ENCODE measurements around the gene CHAMP1.

CHAMP1 gene

DNA sequence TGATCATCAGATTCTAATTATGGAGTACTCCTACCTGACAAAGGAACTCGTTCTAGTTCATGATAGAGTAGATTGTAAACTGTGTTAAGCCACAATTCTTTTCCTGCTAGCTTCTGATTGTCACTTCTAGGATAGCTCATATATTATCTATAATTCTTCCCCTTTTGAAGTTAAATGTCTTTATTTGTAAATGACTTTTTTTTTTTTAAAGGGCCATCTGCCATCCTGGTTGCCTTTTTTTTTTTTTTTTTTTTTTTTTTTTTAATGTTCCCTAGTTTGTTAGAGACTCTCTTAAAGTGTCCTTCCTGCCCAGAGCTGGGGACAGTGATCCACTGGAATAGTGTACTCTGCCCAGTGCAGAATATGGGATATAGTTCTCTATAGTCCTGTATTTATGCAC, 4.3 kb downstream of the CHAMP1 start:
- no peak for DNase-seq (ENCODE audit: low read depth)
- no peak overlapping the region for H3K4me3 ChIP-seq (ENCODE audit: control insufficient read depth, low read depth, low read length)
- TF ChIP-seq, protein P1, sequence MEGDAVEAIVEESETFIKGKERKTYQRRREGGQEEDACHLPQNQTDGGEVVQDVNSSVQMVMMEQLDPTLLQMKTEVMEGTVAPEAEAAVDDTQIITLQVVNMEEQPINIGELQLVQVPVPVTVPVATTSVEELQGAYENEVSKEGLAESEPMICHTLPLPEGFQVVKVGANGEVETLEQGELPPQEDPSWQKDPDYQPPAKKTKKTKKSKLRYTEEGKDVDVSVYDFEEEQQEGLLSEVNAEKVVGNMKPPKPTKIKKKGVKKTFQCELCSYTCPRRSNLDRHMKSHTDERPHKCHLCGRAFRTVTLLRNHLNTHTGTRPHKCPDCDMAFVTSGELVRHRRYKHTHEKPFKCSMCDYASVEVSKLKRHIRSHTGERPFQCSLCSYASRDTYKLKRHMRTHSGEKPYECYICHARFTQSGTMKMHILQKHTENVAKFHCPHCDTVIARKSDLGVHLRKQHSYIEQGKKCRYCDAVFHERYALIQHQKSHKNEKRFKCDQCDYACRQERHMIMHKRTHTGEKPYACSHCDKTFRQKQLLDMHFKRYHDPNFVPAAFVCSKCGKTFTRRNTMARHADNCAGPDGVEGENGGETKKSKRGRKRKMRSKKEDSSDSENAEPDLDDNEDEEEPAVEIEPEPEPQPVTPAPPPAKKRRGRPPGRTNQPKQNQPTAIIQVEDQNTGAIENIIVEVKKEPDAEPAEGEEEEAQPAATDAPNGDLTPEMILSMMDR (IDR thresholded peaks at IDR 0.05; ENCODE audit: control insufficient read depth, insufficient read depth, low read depth, low read length, missing control alignments): no peak

DNA sequence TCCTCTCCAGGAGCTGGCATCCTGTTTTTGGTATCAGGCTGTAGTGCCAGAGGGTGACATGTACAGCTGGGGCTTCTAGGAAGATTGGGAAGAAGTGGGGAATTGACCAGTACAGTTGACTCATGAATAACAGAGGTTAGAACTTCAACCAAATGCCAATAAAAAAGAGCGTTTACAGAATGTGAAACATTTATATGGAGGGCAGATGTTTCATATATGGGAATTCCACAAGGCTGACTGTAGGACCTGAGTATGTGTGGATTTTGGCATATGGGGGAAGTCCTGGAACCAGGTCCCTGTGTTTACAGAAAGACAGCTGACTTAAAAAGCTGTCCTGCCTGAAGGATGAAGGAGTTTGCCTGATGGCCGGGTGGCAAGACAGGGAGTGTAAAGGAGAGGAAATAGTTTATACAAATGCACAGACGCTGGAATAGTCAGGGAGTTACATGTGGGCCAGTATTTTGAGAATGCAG, 5.2 kb downstream of the CHAMP1 start:
- no peak overlapping the region for H3K4me3 ChIP-seq (ENCODE audit: control insufficient read depth, low read depth, low read length)
- DNase-seq (ENCODE audit: low read depth): peak; percentile 76
- TF ChIP-seq, protein P1 (IDR thresholded peaks at IDR 0.05; ENCODE audit: control insufficient read depth, insufficient read depth, low read depth, low read length, missing control alignments): no peak

DNA sequence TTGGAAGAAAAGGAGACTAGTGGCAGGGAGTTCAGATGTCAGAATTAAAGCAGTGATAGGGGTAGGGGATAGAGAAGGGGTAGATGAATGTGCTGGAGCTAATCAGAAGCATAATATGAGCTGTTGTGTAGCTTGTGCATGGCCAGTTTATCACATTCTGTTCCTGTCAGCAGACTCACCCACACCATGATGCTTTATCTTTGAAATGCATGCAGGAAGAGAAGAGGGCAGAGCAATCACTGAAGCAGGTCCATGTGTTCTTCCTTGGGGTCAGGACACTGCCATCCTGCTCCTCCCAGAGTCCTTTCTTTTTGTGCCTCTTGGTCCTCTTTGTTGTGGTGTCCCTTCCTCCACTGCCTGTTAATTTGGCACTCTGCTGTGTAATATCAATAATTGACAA, 5.8 kb downstream of the CHAMP1 start:
- no peak overlapping the region for H3K4me3 ChIP-seq (ENCODE audit: control insufficient read depth, low read depth, low read length)
- TF ChIP-seq, protein P1 (IDR thresholded peaks at IDR 0.05; ENCODE audit: control insufficient read depth, insufficient read depth, low read depth, low read length, missing control alignments): no peak
- no peak for DNase-seq (ENCODE audit: low read depth)

DNA sequence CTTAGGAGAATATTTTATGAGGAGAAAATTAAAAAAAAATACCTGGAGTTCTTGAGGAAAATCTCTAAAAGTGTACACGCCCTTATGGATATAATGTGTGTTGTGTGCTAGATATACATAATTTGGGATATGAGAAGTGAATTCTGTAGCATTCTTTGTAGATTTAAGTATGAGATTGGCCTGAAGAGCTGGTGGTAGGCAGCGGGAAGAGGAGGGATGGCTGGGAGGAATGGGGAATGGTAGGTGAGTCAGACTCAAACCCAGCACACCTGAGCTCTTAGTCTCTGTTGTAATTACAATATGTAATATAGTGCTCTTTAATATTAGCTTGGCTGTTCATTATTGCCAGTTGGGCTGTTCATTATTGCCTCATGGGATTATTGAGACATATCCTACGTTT, 7.0 kb downstream of the CHAMP1 start:
- no peak for DNase-seq (ENCODE audit: low read depth)
- TF ChIP-seq, protein P1 (IDR thresholded peaks at IDR 0.05; ENCODE audit: control insufficient read depth, insufficient read depth, low read depth, low read length, missing control alignments): no peak
- H3K4me3 ChIP-seq (ENCODE audit: control insufficient read depth, low read depth, low read length): no peak overlapping the region

DNA sequence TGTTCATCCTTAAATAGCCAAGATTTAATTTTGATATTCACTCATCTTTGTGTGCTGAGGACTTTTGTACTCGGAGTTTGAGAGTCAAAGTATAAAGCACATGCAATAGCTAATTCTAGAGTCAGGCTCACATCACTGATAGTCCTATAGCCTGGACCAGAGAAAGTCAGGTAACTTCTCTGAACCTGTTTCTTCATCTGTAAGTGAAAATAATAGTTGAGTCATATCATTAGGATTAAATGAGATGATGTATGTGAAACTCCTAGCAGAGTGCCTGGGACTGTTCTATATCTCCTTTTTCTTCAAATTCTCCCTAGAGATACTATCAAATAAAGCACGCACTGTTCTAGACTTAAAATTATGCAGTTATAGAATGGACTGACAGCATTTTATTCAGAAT, 9.0 kb downstream of the CHAMP1 start:
- no peak overlapping the region for H3K4me3 ChIP-seq (ENCODE audit: control insufficient read depth, low read depth, low read length)
- DNase-seq (ENCODE audit: low read depth): no peak
- TF ChIP-seq, protein P1 (IDR thresholded peaks at IDR 0.05; ENCODE audit: control insufficient read depth, insufficient read depth, low read depth, low read length, missing control alignments): no peak

DNA sequence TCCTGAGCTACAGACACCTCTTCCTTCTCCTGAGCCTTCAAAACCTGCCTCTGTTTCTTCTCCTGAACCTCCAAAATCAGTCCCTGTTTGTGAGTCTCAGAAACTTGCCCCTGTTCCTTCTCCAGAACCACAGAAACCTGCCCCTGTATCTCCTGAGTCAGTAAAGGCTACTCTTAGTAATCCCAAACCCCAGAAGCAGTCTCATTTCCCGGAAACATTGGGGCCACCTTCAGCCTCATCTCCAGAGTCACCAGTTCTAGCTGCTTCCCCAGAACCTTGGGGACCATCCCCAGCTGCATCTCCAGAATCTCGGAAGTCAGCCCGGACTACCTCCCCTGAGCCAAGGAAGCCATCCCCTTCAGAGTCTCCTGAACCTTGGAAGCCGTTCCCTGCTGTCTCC, 10.0 kb downstream of the CHAMP1 start:
- TF ChIP-seq, protein P1 (IDR thresholded peaks at IDR 0.05; ENCODE audit: control insufficient read depth, insufficient read depth, low read depth, low read length, missing control alignments): no peak
- no peak overlapping the region for H3K4me3 ChIP-seq (ENCODE audit: control insufficient read depth, low read depth, low read length)
- DNase-seq (ENCODE audit: low read depth): no peak

DNA sequence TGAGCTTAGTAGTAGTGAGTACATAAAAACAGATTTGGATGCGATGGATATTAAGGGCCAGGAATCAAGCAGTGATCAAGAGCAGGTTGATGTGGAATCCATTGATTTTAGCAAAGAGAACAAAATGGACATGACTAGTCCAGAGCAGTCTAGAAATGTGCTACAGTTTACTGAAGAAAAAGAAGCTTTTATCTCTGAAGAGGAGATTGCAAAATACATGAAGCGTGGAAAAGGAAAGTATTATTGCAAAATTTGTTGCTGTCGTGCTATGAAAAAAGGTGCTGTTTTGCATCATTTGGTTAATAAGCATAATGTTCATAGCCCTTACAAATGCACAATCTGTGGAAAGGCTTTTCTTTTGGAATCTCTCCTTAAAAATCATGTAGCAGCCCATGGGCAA, 11.4 kb downstream of the CHAMP1 start:
- no peak overlapping the region for H3K4me3 ChIP-seq (ENCODE audit: control insufficient read depth, low read depth, low read length)
- DNase-seq (ENCODE audit: low read depth): no peak
- TF ChIP-seq, protein P1 (IDR thresholded peaks at IDR 0.05; ENCODE audit: control insufficient read depth, insufficient read depth, low read depth, low read length, missing control alignments): no peak

Measured in AG09309 (cell line).